Head of caudate nucleus (tissue), 42 donors: ENCODE measurements around the gene ASB4.

Experiments used
- DNase-seq, 42 donors: peaks; one replicate each; pipeline versions ENCODE4 v3.0.0 to v3.0.0-alpha.2; 2020 to 2021; ENCODE audit warnings: mixed read lengths in 7 of 42
- intact Hi-C: fragments of 100-400 bp; cut with DNase I; formaldehyde crosslinking; loops from one replicate; pipeline ENCODE4 v1.15.0; 2022

The ASB4 gene

GRCh38 chr7:95511716-95512260 is 26.0 kb downstream of the ASB4 start:
- DNase-seq: peak; percentile 14 to 95 (median 82)
- intact Hi-C loops: loop anchor here (5.0 kb wide), 1 partner anchor 176 kb away; no protein-coding TSS in a partner anchor

GRCh38 chr7:95517458-95517857 is 31.7 kb downstream of the ASB4 start:
- intact Hi-C loops: no loop called here
- no peak for DNase-seq

GRCh38 chr7:95517870-95518269 is 32.1 kb downstream of the ASB4 start:
- no peak for DNase-seq
- intact Hi-C loops: no loop called here

- no peak for DNase-seq
- intact Hi-C loops: no loop called here
Observed at GRCh38 chr7:95520136-95520535, 34.4 kb downstream of the ASB4 start.

GRCh38 chr7:95525503-95525902 is 39.8 kb downstream of the ASB4 start:
- intact Hi-C loops: loop anchor here (5.0 kb wide), 1 partner anchor 162 kb away; no protein-coding TSS in a partner anchor
- no peak for DNase-seq

- DNase-seq: peak; percentile 23 to 91 (median 74)
- intact Hi-C loops: loop anchor here (5.0 kb wide), 1 partner anchor 161 kb away; no protein-coding TSS in a partner anchor
Observed at GRCh38 chr7:95526128-95526738, 40.5 kb downstream of the ASB4 start.

GRCh38 chr7:95527033-95527775 is 41.5 kb downstream of the ASB4 start:
- DNase-seq: peak in 41 of 42 donors; percentile 30 to 90 (median 74)
- intact Hi-C loops: loop anchor here (5.0 kb wide), 1 partner anchor 160 kb away; no protein-coding TSS in a partner anchor

- intact Hi-C loops: loop anchor here (5.0 kb wide), 1 partner anchor 159 kb away; no protein-coding TSS in a partner anchor
- peak in 4 of 42 donors; percentile 12 to 39 (median 26) for DNase-seq
Observed at GRCh38 chr7:95527776-95528250, 42.1 kb downstream of the ASB4 start.

- intact Hi-C loops: loop anchor here (5.0 kb wide), 1 partner anchor 158 kb away; no protein-coding TSS in a partner anchor
- no peak for DNase-seq
Observed at GRCh38 chr7:95529701-95530100, 44.0 kb downstream of the ASB4 start.

GRCh38 chr7:95530881-95531280 is 45.1 kb downstream of the ASB4 start:
- DNase-seq: no peak
- intact Hi-C loops: no loop called here

- DNase-seq: no peak
- intact Hi-C loops: no loop called here
Observed at GRCh38 chr7:95531605-95532219, 46.0 kb downstream of the ASB4 start.

GRCh38 chr7:95534796-95535195 is 49.1 kb downstream of the ASB4 start:
- DNase-seq: no peak
- intact Hi-C loops: no loop called here

GRCh38 chr7:95535662-95536061 is 49.9 kb downstream of the ASB4 start:
- intact Hi-C loops: no loop called here
- DNase-seq: no peak

- no peak for DNase-seq
Observed at GRCh38 chr7:95536656-95537311, 51.0 kb downstream of the ASB4 start.

GRCh38 chr7:95537468-95537867 is 51.7 kb downstream of the ASB4 start:
- intact Hi-C loops: no loop called here
- DNase-seq: no peak

More at GRCh38 chr7:95536656-95537311, 51.0 kb downstream of the ASB4 start:
- intact Hi-C loops: no loop called here

GRCh38 chr7:95539426-95539825 is 53.7 kb downstream of the ASB4 start:
- intact Hi-C loops: no loop called here
- DNase-seq: no peak

GRCh38 chr7:95540366-95540765 is 54.6 kb downstream of the ASB4 start:
- intact Hi-C loops: loop anchor here (5.0 kb wide), 1 partner anchor 142 kb away; no protein-coding TSS in a partner anchor
- no peak for DNase-seq

- intact Hi-C loops: loop anchor here (5.0 kb wide), 1 partner anchor 139 kb away; no protein-coding TSS in a partner anchor
- no peak for DNase-seq
Observed at GRCh38 chr7:95543312-95543711, 57.6 kb downstream of the ASB4 start.

GRCh38 chr7:95544171-95544570 is 58.4 kb downstream of the ASB4 start:
- no peak for DNase-seq
- intact Hi-C loops: loop anchor here (5.0 kb wide), 1 partner anchor 138 kb away; no protein-coding TSS in a partner anchor
